Measurements from ENCODE around the gene BARX2. TPM values are rescaled to one million over a fixed set of nuclear protein-coding genes. Genes with fewer than 3 reads are reported as not detected.

Gene BARX2
- total RNA-seq, 1 donor from 2014 or later: 0.40 TPM

DNA sequence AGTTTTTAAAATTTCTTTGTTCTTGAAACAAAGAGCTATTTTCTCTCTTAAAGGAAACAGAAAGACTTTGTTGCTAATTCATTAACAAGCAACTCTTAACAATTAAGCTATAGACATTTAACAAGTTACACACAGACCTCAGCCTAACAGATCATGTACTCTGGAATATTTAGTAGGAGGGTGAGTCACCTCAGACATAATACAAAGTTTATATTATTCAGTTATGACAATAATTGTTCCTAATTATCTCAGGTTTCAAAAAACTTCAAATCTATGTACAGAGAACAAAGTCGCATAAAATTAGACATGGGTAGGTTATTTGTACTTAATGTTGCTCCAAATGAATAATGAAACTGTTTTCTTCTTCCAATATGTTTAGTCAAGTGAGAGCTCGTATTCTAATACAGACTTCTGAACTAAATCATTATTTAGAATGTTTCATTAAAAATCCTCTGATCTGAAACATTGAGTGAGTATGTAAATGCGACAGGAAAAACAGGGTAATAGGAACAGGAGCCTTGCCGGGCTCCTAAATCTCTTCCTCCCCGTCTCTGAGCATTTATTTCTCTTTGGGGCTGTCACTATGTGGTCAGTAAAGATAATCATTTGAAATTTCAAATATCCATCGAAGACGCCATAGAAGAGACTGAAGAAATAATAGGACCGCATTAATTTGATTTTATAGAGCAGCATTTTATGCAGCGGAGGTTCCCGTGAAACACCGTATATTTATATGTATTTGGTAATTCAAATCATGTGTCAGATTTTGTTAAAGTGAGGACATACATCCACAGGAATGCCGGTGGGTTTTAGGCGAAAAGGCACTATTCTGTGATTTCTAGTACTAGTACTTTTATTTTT, 8.7 kb upstream of the BARX2 start:
- TF ChIP-seq, protein P1, sequence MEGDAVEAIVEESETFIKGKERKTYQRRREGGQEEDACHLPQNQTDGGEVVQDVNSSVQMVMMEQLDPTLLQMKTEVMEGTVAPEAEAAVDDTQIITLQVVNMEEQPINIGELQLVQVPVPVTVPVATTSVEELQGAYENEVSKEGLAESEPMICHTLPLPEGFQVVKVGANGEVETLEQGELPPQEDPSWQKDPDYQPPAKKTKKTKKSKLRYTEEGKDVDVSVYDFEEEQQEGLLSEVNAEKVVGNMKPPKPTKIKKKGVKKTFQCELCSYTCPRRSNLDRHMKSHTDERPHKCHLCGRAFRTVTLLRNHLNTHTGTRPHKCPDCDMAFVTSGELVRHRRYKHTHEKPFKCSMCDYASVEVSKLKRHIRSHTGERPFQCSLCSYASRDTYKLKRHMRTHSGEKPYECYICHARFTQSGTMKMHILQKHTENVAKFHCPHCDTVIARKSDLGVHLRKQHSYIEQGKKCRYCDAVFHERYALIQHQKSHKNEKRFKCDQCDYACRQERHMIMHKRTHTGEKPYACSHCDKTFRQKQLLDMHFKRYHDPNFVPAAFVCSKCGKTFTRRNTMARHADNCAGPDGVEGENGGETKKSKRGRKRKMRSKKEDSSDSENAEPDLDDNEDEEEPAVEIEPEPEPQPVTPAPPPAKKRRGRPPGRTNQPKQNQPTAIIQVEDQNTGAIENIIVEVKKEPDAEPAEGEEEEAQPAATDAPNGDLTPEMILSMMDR (conservative IDR thresholded peaks at IDR 0.05; ENCODE audit: low read depth, low read length): no peak
- DNase-seq (ENCODE audit: low read depth): no peak
- H3K4me3 ChIP-seq (ENCODE audit: low read depth, low read length): no peak overlapping the region

DNA sequence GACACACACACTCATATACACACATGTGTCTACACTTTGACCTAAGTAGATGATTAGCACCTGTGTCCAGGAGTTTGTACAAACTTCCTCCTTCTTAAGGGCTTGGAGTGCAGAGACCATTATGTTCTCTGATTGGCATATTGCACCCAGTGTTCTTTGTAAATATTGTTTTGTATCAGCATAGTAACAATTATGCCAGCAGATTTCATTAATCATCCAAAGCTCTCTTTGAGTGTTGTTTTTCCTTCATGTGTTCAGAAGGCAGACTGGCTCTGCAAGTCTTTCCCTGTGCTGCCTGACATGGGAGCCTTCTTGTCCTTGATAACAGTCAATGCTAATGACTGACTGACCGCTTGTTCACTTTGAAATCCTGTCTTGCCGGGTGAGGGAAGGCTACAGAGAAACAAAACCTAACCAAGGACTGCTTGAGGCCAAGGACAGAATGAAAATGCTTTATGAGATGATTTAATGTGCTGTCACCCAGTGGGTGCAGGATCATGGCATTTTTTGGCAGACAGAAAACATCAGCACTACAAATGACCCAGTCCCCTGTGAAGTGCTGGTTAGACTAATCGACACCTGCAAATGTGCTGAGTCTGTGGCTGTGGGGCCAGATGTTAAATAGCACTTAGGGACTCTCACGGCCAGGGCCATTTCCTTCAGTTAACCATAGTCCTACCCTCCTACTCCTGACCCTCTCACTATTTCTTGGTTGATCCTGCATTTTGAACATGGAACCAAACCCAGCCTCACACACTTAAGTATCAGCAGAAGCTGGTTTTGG, 6.6 kb upstream of the BARX2 start:
- DNase-seq (ENCODE audit: low read depth): no peak
- TF ChIP-seq, protein P1 (conservative IDR thresholded peaks at IDR 0.05; ENCODE audit: low read depth, low read length): no peak
- no peak overlapping the region for H3K4me3 ChIP-seq (ENCODE audit: low read depth, low read length)

DNA sequence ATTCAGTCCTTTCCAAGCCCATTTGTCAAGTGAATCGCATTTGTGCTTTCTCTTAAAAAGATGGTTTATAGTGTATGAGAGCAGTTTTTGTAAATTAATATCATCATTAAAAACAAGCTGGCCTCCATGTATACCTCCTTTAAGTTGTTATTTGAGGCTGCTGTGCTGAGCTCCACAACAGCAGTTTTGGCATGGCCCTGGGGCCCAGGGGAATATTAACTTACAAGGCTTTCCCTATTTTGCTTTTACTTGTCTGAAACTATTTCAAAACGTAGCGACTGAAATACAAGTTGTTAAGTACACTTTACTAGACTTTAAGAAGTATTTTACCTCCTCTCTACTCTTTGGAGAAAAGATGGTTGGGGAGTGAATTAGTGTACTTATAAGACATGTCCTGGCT, 4.9 kb upstream of the BARX2 start:
- TF ChIP-seq, protein P1 (conservative IDR thresholded peaks at IDR 0.05; ENCODE audit: low read depth, low read length): no peak
- no peak overlapping the region for H3K4me3 ChIP-seq (ENCODE audit: low read depth, low read length)
- no peak for DNase-seq (ENCODE audit: low read depth)

DNA sequence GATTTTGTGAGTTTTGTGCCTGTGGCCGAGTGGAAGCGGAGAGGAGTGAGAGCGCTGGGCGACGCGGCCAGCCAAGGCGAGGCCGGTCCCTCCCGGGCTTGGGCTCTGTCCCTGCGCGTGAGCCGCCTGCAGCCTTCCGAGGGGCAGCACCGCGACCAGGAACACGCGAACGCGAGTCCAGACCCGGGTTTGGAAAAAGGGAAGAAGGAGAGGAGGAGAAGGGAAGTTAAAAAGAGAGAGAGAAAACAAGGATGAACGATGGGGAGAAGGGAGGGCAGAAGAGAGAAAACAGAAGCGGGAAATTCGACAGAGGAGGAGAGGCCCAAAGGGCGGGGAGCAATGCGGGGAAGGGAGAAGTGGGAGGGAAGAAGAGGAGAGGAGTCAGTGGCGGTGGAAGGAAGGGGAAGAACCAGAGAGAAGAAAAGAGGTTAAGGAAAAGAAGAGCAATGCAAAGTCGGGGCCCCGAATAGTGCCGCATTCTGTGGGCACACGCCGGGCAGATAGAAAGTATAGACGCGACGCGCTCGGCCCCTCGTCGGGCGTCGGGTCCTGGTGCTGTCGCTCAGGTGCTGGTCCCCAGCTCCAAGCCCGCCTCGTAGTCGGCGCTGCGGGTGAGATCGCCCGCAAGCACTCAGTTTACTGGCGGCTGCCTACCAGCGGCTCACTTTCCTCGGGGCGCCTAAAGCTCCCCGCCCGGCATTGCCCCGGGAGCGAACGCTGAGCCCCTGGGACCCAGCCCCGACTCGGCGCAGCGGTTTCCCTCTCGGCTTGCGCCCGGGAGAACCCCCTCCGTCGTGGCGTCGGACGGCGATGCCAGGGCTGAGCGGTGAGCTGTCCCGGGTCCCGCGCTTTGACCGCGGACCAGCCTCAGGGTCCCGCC, 2.8 kb upstream of the BARX2 start:
- H3K4me3 ChIP-seq (ENCODE audit: low read depth, low read length): peak overlapping the region; percentile 68
- DNase-seq (ENCODE audit: low read depth): no peak
- TF ChIP-seq, protein P1 (conservative IDR thresholded peaks at IDR 0.05; ENCODE audit: low read depth, low read length): no peak

DNA sequence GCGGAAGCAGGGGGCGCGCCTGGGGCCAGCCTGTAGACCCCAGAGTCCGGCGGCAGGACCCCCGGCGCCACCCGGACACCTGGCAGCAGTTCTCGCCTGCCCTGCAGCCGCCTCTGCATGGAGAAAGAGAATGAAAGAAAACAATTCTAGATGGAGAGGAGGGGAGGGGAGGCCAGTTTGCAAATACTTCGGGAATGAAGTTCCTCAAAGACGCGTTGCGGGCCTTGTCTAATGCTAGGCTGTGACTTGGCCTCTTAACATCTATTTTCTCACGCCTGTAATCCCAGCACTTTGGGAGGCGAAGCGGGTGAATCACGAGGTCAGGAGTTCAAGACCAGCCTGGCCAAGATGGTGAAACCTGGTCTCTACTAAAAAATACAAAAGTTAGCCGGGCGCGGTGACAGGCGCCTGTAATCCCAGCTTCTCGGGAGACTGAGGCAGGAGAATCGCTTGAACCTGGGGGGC, 2.1 kb upstream of the BARX2 start:
- peak overlapping the region; percentile 68 for H3K4me3 ChIP-seq (ENCODE audit: low read depth, low read length)
- DNase-seq (ENCODE audit: low read depth): no peak

More for the DNA sequence above, 2.1 kb upstream of the BARX2 start:
- TF ChIP-seq, protein P1 (conservative IDR thresholded peaks at IDR 0.05; ENCODE audit: low read depth, low read length): no peak

All from epithelial cell of proximal tubule (primary cell).